Retina (tissue), 1 donor: Measurements from ENCODE around the gene PLK2.
A peak's percentile ranks its signal among the peaks of the same experiment; 100 is the strongest.

ENCODE experiments used
- DNase-seq: peaks from one replicate; pipeline ENCODE4 v3.0.0-alpha.2; 2016

The PLK2 gene

DNA sequence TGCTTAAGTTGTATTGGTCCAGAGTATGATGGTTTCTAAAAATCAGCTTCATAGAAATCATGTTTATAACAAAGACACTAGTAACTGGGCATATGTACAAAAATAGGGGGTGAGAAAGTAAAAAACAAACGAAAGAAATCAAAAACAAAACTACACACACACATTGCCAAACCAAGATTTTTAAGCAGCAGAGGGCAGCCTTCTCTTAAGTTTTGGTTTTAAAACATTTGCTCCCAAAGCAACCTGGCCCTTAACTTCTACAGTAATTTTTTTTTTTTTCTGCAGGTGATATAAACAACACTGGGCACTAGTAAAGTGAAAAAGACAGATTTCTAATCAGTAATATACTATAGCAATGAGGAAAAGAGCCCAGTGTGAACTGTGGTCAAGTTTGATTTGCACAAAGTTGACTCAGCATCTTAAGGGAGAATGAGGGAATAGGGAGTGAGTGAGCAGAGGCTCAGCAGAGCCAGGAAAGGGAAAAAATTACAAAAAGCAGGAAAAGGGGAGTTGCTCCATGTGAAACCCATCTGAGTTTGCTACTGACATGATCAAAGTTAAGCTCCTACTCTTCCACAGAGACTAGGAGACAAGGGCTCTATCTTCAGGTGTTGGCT is 18.0 kb upstream of the PLK2 start:
- no peak for DNase-seq

DNA sequence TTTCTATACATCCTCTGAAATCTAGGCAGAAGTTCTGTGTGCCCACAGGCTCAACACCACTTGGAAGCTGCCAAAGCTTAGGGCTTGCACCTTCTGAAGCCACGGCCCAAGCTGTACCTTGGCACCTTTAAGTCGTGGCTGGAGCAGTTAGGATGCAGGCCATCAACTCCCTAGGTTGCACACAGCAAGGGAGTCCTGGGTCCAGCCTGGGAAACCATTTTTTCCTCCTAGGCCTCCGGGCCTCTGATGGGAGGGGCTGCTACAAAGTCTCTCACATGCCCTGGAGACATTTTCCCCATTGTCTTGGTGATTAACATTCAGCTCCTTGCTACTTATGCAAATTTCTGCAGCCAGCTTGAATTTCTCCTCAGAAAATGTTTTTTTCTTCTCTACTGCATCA is 15.5 kb upstream of the PLK2 start:
- no peak for DNase-seq

DNA sequence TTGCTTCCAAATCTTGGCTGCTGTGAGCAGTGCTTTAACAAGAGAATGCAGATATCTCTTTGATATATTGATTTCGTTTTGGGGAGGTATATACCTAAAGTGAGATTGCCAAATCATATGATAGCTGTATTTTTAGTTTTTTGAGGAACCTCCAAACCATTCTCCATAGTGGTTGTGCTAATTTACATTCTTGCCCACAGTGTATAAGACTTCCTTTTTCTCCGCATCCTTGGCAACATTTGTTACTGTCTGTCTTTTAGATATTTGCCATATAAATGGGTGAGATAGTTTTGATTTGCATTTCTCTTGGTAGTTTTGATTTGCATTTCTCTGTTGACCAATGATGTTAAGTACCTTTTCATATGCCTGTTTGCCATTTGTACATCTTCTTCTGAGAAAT is 10.0 kb upstream of the PLK2 start:
- no peak for DNase-seq

DNA sequence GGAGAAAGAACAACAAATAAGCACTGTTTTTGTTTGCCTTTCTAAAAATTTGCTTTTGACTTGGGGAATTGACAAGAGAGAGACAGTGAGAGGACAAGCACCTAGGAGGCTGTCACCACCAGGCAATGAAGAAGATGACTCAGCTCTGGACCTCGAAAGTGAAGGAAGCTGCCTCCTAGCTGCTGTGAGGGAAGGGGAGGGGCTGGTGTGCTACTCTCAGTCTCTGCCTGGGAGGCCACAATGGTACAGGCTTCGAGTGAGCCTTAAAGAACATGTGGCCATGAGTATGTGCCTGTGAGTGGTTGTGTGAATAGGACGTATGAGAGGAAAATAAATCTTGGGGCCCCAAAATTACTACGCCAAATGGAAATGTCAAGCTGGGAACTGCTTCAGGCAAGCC is 7.1 kb upstream of the PLK2 start:
- DNase-seq: no peak

DNA sequence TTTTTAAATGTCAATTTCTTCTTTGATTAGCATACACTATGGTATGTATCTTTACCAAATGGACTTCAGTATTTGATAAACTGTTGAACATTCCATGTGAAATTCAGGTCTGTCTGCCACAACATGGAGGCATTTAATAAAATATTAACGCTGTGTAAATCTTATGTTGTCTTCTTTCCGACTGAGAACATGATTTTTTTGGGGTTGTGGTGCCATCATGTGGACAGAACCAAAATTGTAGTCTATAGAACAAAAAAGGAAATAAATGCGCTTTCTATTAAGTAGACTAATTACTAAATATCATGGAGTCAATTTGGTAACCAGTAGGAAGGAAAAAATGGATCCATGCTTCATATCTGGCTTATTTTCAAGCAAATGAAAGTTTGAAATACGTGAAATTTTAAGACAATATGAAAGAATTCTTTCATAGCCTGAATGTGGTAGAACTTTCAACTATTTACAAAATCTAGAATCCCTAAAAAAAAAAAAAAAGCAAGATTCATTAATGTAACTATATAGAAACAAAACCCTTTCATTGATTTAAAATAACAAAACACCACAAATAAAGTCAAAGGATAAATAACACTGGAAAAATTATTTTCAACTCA is 2.8 kb upstream of the PLK2 start:
- peak; percentile 61 for DNase-seq

DNA sequence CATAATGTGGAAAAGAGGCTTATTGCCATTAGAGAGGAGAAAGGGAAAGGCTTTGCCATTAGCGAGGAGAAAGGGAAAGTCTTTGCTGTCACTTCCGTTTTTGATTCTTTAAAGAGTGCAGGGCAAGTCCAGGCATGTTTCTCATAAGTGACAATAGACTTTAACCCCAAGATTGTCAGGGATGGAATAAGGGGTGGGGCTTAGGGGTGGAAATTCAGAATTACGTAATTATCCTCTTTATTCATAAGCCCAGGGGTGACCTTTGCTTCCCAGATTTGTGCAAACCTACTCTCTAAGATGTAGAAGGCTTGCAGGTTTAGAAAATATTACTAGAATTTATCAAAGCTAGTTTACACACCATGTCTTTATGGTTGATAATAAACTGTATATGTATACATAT is 2.3 kb upstream of the PLK2 start:
- DNase-seq: no peak

DNA sequence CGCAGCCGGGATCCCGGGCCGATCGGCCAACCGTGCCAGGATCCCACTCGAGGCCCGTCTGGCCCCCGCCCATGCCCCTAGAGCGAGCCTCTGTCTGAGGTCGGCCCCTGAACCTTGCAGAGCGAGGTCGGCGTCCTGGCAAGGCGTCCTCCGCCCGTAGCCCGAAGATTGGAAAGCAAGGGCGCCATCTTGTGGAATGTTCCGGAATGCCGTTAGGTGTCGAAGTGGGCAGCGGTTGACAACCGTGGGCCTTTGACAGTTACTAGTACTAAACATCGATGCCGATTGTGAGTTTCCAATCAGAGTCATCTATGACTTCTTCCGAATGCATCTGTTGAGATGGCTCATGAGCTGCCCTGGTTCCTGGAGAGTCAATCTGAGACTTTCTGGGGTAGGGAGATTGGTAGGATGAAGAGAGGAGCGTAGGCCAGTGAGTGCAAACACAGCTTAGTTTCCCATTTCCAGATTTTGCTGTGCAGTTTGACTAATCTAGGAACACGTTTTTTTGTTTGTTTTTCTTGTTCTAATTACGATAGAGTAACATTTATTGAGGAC is 923 bp upstream of the PLK2 start:
- peak; percentile 98 for DNase-seq

DNA sequence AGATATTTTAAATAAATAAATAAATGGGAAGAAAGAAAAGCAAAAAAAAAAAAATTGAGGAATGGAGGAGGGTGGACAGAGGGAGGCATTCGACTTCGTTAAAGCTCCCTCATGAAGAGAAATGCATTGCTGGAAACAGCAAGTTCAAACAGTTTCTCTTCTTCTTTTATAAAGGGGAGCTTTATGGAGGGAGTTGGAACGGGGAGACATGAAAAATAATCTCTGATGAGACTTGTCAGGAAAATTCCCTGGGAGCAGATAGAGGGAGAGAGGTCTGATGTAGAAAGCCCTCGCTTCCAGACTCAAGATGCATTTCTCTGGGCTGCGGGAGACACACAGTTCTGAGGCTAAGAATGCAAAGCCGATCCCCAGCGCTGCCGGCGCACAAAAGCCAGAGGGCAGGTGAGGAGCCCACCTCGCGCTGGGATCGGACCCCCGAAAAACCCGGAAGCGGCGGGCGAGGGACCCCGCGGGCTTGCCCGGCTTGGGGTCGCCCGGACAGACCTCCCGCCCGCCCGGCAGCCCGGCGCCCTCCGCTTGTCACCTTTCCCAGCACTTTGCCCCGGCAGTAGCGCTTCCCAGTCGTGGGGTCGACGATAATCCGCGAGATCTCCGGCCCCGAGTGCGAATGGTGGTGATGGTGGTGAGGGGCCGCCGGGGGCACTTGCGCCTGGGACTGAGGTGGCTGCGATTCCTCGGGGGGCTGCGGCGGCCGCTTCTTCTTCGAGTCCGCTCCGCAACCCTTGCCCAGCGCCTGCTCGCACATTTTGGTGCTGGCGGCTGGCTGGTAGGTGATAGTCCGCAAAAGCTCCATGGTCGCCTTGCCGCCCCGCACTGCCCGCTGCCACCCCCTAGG is 512 bp downstream of the PLK2 start:
- DNase-seq: no peak

DNA sequence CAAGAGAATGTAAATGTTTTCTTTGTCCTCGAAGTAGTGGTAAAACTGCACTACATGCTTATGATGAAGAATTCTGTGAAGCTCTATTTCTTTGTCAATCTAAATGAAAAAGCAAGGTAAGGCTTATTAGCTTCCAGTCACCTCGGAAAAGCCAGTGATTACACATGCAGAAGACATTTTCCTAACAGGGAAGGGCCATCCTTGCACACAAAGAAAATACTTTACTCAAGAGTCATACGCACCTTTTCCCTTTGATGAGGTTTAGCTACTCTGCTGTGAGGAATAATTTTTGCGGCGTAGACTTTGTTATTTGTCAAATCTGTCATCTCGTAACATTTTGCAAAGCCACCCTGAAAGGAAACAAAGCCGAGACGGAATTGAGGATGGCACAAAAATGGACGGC is 1.1 kb downstream of the PLK2 start:
- no peak for DNase-seq

DNA sequence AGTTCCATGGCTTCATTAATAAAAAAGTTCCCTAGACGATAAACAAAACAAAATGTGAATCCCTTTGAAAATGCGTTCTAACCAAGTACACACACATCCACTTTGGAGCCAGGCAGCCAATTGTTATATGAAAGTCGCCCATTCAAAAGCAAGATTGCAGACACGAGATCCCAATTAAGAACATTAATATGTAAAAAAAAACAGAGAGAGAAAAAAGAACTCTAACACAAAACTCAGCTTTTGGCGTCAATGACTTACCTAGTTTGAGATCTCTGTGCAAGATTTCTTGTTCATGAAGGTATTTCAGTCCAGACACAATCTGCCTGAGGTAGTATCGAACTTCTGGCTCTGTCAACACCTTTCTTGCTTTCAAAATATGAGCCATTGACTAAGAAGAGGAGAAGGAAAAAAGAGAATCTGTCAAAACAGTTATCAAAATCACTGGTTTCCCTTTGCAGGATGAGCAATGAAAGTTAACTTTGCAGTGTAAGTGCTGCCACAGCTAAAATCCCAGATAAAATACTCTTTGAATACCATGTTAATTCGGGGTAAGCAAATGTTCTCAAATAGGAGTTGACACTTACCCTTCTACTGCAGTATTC is 1.6 kb downstream of the PLK2 start:
- DNase-seq: peak; percentile 15

DNA sequence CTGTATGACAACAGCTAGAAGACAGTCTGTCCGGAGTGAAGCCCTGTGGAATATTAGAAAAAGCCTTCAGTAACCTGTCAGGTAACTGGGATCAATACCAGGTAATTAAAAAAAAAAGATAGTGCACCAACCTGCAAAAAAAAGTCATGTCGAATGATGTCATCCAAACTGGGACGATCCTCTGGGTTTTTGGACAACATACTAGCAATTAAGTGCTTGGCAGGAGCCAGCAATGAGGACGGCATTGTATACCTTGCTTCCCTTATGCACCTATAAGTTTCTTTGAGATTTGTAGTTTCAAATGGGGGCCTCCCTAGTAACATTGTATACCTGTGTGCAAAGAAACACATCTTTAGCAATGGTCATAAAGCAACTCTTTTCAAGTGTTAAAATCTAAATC is 2.8 kb downstream of the PLK2 start:
- no peak for DNase-seq

DNA sequence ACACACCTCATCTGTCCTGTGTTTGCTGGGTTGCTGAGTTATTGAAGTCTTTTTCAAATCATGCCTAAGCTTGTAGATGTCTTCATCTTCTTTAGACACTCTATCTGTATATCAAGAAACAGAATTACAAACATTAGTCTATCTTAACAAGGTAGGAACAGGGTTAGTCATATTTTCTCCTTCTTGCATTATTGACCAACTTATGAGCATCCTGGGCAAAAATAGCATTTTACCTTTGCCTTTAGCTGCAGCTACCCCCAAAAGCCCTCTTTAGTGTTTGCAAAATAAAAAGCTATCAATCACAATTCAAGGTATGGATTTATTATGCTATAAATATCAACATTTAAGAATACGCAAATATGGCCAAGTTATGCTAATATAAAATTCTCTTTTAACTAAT is 3.4 kb downstream of the PLK2 start:
- DNase-seq: no peak

DNA sequence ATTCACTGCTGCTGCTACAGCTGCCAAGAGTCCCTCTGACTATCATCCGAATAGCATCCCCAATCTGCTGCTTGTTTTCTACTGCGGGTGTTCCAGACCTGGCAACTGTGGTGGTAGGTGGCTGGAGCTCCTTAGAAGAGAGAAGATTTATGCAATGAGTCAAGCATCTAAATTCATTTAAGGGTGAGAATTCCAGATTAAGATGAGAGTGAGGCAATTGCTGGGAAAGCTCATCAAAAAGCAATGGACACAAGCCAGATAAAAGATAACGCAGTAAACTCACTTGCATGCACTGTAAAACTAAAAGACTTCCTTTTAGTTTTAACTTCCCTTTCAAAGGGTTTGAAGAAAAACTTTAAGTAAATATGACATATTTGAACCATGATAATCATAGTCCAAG is 3.9 kb downstream of the PLK2 start:
- no peak for DNase-seq

DNA sequence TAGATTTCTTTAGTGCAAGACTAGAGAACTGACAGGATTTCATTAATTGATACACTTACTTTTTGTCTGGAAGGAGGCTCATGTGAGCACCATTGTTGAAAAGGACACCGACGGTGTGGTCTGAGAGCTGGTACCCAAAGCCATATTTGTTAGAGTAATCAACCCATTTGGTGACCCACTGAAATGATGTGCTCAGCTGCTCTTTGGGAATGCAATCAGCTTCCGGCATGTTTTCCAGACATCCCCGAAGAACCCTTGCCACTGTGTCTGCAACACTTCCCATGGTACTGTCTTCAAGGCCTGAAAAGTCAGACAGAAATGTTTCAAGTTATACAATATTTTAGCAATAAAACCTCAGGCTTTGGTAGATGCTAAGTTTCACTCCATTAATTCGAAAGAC is 4.4 kb downstream of the PLK2 start:
- DNase-seq: no peak

DNA sequence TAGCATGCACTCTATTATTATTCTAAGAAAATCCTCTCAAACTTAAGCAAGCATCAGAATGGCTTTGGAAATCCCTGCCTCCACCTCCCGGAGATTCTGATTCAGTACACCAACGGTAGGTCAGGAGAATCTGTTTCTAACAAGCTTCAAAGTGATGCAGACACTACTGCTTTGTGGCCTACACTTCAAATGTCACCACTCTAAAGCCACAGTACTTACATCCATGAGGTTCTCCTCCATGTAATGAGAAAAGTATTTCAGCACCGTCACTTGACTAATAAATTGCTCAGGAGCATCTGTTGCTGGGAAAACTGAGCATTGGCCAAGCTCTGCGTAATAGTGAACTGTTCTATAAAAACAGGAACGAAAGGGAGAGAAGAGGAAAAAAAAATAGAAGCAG is 4.8 kb downstream of the PLK2 start:
- no peak for DNase-seq

DNA sequence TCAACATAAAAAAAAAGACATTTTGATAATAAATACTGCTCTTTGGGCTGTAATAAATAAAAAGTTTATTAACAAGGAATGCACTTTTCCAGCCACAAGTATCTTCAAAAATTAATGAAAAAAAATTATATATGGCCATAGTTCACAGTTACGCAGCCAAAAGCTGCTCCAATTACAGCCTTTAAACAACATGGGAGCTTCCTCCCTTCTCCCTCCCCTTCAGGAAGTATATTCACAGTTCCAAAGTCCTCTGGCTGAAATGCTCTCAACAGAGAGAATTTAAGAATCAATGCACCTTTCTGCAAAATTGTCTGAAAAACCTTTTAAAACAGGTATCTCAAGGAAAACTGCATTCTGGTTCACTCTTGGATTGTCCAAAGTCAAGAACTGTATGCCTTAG is 5.9 kb downstream of the PLK2 start:
- DNase-seq: no peak

DNA sequence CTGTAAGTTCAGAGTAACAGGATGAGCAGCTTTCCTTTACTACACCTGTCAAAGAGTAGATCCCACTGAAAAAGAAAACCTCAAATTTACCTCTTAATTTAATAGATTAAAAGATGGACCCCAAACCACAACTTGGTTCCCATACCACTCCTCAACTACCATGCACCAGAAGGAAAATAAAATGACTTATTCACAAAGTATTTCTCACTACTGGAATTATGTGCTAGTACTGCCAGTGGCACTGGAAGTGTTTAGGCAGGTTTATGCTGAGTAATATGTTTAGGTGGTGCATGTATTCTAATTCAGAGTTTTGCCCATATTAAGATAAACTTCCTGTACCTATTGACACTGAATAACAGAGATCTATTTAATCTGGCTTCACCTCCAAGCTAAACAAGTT is 6.6 kb downstream of the PLK2 start:
- DNase-seq: no peak

DNA sequence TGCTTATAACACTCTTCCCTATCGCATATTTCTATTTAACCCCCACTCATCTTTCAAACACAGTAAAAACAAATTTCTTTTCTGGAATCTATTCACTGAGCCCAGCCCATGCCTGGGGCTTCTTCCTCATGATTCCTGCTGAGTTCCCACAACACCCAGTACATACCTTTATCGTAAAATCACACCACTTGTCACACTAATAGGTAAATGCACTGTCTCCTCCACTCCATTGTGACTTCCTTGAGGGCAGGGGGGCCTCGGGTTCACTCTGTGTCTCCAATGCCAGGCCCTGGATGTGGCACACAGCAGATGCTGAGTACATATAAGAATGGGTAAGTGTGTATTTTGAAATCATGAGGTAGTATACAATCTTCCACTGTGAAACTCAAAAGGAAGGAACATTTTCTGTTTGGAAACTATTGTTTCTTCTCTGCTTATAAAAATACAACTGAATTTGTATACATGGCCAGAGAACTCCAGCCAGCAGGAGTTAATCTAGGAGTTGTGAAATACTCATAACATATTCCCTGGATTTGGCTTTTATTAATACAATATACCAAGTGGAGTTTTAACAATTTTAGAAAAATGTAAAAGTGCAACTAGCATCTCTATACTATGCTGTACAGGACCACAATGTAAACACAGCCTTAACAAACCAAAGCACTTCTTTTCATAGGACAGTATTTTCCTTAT is 7.2 kb downstream of the PLK2 start:
- DNase-seq: no peak

DNA sequence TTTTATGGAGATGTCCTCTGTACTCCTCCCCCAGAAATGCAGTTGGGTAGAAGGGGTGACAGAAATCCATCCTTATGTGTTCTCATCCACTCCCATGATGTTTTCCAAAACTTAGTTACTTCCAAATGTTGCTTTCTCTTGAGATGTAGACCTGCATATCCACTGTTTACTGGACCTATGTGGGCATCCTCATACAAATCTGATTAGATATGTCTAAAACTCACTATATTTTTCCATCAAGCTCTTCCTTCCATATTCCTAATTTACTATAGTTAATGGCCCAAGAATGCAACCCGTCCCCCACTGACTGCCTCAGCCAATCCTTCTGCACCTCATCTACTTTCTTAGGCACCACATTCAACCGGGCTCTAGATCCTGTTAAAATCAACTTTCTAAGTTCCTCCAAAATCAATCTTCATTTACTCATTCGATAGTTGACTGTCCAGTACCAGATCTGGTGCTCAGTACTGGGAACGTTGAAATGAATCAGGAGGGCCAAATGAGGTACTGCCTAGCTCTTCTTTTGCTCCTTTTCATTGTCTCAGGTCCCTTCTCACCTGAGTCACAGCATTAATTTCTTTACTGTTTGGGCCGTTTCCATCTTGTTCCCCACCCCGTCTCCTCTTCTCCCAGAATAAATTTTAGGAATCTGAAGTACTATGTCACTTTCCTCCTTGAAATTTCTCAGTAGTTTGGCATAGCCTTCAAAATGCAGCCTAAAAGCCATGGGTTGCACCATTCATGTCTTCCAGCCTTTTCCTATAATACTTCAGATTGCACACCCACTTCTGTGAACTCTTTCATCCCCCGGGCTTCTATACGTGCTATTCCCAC is 7.9 kb downstream of the PLK2 start:
- DNase-seq: no peak

DNA sequence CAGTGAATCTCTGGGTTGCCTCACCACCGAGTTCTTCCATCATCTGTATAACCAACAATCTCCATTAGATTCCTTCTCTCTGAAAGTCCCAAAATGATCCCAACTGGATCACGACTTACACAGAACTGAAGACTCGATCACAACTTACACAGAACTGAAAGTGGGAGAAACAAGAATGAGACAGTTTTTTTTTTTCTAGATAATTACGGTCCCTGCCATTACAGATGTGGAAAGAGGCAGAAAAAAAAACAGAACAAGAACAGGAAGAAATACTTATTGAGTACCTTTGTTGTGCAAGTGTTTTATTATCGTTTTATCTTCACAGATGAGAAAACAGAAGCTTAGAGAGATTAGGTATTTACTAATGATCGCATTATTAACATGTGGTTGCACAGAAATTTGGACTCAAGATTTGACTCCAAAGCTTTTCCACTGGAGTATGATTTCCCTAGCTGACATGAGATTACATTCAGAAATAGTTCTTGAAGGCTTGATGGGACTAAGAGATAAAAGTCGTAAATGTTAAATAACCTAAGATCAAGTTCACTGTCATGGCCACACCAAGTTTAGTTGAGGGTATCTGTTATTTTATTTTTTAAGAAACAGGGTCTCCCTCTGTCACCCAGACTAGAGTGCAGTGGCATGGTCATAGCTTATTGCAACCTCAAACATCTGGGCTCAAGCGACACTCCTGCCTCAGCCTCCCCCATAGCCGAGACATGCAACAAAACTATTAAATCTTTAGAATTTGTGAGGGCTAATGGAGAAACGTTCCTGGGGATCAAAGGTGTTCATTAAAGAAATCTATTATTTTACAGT is 8.9 kb downstream of the PLK2 start:
- DNase-seq: no peak

DNA sequence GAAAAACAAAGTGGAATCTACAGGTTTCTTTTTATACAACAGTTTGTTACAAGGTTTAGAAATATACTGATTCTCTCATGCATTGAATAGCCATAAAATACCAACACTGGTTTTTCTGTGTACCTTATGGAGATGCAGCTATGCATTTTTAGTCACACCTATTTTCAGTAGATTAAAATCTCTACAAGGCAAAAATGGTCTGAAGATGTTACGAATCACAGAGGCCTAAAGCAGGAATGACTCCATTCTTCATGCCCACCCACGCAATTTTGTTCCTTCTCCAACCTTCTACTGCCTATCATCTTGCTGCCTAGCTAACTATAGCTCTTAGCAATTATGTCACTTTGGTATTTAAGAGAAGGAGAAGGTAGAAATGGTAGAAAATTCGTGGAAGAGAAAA is 9.9 kb downstream of the PLK2 start:
- DNase-seq: no peak
